ENCODE measurements around the gene SMIM35.

Gene SMIM35

DNA sequence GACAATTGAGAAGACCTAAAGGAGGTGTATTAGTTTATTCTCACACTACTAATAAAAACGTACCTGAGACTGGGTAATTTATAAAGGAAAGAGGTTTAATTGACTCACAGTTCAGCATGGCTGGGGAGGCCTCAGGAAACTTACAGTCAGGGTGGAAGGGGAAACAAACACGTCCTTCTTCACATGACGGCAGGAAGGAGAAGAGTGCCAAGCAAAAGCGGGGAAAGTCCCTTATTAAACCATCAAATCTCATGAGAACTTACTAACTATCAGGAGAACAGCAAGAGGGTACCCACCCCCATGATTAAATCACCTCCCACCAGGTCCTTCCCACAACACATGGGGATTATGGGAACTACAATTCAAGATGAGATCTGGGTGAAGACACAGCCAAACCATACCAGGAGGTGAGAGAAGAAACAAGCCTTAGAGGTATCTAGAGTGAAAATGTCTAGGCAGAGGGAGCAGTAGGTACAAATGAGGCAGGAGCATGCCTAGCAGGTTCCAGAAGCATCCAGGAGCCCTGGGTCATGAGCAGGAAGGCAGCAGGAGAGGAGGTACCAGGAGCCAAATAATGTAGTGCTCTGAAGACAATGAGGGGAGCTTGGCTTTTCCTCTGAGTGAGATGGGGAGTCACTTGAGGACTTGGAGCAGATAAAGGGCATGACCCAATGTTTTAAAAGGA lies 69.0 kb downstream of the SMIM35 start:
- no peak for DNase-seq

DNA sequence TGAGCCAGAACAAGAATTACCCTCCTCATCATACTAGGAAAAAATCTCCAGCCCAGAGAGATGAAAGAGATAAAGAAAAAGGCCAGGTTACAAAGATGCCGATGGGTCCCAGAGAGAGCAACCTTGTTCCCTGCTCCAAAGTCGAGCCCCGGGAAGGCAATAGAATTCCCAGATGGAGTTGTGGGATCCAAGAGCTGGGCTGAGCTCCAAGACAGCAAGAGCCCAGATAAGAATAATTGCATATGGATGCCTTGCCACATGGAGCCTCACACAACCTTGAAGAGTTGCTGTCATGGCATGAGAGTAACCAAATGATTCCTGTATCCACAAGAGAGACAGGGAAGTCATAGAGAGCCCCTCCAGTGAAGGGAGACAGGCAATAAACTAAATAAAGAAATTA lies 69.7 kb downstream of the SMIM35 start:
- no peak for DNase-seq

DNA sequence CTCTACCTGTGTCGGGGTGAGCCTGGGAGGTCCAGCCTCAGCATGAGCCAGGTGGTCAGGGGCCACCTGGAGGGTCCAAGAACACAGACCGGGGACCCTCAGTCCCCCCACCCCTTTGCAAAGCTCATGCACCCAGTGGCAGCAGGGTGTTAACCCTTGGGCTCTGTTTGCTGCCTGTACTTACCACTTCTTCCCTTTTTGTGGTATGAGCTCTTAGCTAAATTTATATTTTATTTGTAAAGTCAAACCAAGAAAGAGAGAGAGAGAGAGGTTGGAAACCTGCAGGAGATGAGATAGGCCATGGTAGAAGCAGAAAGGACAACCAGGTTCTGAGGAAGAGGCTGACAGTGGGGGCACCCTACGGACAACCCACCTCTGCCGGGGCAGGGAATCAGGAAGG lies 70.7 kb downstream of the SMIM35 start:
- DNase-seq: no peak

DNA sequence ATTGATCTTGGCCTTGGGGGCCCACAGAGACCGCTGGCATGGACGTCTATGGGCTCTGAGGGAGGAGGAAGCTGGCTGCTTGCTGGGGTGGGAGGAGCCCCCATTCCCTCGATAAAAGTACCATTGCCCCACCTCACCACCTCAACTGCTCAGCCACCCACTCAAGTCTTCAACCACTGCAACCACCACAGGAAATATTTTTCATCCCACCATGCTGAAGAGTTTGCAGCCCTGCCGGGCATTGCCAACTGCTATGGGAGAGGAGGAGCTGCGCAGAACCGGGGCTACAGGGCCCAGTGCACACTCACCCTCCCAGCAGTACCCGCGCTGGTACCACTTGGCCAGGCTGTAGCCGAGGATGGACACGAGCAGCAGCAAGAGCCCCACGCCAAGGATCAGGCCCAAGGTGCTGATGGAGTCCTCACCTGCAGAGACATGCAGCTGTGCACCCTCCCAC lies 71.3 kb downstream of the SMIM35 start:
- DNase-seq: peak; percentile 21

DNA sequence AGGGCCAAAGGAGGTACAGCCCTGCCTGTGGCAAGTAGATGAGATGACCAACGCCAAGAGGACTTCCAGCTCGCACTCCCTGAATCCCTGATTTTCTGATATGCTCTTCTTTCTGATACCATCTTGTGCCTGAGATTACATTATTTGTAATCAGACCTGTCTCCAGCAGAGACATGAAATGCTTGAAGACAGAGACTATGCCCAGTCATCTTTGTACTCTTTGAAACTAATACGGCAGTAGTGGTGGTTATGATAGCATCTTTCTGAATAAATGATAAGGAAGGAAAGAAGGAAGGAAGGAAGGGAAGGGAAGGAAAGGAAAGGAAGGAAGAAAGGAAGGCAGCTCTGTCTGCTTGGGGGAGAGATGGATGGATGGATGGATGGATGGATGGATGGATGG lies 72.7 kb downstream of the SMIM35 start:
- DNase-seq: peak; percentile 22

- peak; percentile 77 for DNase-seq
Observed at GRCh38 chr11:118012083-118012669, 74.6 kb downstream of the SMIM35 start.

DNA sequence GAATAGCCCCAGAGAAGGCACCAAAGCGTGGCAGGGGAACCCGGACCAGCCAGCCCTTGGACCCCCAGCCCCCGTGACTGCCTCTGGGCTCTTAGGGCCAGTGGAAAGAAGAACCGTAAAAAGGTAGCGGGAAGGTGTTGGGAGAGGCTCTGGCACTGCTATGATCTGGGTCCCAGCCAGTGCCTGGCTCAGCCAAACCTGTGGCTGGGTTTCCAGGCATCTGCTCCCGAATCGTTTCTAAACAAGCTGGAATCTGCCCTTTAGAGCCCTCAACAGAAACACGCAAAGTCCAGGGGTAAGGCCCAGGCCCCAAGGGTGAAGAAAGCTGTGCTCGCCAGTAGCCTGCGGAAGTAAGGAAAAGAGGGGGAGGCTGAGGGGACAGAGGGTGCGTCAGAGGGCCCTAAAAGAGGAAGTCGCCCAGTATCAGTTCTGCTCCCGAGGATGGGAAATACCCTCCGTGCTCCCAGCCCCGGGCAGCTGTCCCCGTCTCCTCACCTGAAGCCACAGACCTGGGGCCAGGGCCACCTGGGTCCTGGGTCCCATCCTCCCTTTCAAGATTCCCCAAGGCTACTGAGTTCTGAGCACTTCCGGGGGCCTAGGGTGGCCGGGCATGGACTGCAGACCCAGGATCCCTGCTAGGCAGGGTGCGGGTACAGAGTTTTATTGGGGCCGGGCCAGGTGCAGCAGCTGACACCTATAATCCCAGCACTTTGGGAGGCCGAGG lies 75.9 kb downstream of the SMIM35 start:
- peak; percentile 35 for DNase-seq

DNA sequence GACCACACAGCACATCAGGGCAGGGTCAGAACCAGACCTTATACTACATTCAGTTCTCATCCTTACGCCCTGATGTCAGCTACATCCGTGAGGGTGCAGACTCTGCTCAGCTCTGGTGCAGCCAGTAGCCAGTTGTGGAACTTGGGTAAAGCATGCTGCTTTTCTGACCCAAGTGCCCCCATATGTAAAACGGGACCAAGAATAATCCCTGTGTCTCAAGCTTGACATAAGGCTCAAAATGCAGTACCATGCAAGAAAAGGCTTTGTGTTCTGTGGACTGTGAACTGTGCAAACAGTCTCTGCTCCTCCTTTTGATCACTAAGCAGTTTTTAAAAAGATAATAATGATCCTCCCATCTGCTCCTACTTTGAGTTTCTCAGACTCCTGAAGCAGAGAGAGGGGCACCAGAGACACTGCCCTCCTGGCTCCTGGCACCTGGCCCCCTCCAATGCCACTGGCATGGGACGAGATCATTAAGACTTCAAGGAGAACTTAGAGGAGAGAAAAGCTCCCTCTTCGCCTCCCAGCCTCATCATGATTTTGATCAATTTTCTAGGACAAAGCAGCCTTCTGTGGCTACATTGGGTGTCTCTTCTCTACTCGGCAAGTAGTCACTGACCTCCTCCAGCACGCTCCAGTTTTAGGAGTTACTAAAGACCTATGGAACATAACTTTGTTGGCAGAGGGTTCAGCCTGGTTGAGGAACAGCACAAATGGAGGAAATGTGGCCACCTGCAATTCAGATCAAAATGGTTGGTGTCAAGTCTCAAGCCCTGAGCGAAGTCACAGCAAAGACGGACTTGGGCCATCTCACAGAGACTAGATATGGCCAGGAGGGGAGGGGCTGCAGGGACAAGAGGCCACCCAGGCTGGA lies 76.7 kb downstream of the SMIM35 start:
- DNase-seq: peak; percentile 31

- peak; percentile 10 for DNase-seq
Observed at GRCh38 chr11:118008271-118008911, 78.4 kb downstream of the SMIM35 start.

DNA sequence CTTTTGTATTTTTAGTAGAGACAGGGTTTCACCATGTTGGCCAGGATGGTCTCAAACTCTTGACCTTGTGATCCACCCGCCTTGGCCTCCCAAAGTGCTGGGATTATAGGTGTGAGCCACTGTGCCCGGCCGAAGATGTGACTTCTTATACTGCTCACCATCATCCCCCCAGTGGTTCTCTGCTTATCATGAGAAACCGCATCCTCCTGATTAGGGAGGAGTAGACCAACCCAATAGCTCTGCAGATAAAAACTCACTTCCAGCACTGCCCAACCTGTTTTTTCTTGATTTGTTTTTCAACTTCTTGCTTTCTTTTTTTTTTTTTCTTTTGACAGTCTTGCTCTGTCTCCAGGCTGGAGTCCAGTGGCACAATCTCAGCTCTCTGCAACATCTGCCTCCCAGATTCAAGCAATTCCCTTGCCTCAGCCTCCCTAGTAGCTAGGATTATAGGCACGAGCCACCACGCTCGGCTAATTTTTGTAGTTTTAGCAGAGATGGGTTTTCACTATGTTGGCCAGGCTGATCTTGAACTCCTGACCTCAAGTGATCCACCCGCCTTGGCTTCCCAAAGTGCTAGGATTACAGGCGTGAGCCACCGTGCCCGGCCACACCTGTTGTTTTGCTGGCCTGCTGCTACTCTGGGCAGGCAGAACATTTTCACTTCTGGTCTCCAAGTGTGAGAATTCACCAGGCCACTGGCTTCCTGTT lies 79.0 kb downstream of the SMIM35 start:
- peak; percentile 9 for DNase-seq

GRCh38 chr11:118007040-118007439 lies 79.7 kb downstream of the SMIM35 start:
- DNase-seq: peak; percentile 24

- no peak for DNase-seq
Observed at GRCh38 chr11:118006153-118006534, 80.6 kb downstream of the SMIM35 start.

DNA sequence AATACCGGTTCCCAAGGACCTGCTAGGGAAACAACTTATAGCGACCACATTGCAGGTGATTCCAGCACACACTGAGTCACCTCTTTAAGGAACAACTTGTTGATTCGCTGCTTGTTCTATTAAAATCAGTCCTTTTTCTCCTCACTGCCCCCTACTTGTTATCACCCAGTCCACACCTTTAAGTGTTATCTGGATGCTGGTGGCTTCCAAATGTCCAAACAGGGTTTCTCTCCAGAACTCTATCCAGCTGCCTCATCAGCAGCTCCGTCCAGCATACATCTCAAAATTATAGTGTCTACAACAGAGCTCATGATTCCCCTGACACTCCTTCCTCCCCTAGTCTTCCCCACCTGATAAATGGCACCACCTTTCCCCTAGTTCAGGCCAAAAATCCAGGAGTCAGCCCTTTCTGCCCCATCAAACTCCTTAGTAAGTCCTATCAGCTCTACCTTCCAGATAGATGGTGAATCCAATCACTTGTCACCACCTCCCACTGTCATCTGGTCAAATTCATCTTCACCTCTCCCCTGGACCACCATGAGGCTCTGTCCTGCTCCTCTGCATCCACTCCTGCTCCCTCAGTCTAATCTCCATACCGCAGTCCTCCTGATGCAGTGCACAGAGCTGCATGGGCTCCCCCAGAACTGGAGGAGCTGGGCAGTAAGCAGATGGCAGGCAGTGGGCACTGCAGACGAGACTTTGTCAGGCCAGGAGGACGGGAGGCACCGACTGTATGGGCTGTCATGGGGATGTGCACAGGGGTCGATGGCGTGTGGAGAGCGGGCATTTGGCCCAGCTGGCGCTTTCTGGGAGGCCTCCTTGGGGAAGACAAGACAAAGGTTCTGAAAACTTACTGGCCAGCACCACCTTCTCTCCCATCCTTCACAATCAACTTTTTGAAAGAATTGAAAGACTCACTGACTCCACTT lies 81.3 kb downstream of the SMIM35 start:
- peak; percentile 47 for DNase-seq

DNA sequence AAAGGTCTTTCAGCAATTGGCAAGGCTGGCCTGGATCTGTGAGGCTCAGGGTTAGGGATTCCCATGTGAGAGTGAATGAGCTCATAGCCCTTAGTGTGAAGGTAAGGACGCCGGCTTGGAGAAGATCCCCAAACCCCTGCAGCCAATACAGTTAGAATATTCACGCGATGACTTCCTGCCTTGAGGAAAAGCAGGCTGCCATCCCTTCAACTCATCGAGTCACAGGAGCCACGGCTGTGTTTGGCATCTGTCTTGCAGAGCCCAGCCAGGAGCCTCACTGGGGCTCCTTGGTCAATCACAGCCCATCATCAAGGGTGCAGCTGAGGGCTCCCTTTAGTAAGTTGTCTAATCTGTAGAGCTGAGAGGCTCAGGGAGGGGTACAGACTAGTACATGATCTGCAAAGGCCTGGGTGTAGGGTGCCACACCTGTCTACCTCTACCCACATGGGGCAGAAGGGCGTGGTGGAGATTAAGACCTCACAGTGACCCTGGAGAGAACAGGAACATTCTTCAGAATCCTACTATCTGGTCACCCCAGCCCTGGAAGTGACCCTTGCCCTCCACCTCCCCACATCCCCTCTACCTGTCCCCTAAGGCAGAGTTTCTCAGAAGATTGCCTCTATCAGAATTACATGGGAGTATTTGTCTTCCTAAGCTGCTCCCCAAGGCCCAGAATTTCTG lies 82.1 kb downstream of the SMIM35 start:
- DNase-seq: peak; percentile 36

GRCh38 chr11:118003456-118003855 lies 83.3 kb downstream of the SMIM35 start:
- peak; percentile 4 for DNase-seq

DNA sequence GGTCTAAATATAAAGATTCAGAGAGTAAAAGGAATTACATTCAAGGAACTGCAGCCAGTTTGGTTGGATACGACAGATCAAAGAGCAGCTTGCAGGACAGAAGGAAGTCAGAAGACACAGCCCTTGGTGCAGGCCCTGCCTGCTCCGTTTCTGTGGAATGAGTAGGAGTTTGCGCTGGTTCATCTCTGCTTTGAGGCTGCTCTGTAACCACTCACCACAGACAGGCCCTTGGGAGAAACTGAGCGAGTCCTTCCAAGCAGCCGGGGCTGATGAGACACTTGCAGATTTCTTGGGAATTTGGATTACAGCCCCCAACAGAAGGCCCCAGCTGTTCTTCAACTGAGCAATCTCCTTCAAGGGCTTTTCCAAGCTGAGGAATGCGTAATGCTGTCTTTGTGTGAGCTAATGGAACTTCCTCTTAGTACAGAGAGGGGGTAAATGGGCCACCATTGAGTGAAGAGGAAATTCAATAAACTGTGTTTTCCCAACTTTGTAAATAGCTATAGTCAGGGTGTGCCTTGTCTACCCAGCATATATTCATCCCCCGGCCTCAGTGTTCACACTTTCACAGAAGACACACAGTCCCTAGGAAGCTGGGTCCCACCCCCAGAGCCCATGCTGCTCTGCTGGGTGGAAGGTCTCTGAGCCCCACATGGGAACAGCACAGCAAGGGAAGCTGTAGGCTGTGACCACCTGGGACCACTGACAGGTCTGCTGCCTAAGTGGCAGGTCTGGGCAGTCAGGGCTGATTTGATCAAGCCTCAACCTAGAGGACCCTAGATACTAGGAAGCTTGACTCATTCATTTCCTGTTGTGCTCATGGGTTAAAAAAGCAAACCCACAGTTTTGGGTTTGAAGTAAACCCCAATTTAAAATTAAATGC lies 84.0 kb downstream of the SMIM35 start:
- DNase-seq: peak; percentile 75

DNA sequence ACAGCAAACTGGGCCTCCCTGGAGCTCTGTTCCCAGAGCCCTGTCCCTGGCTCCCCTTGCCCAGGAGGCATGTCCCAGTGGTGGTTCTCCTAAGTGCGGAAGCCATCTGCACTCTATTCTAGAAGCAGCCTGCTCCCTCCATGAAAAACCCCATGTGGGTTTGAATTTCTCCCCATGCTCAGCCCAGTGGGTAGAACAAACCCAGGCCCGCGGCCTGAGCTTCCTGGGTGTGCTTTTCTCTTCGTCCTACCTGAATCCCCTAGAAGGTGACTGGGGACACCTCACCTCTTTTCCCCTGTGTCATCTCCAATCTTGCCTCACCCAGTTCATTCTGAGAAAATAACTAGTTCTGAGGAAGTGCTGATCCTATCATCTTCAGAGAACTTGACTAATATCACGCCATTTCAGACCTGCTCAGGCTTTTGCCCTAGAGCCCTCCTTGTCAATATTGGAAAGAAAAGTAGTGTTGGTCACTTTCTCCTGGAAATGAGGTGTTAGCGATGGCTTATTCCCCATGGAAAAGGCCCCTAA lies 84.7 kb downstream of the SMIM35 start:
- peak; percentile 34 for DNase-seq

- DNase-seq: peak; percentile 20
Observed at GRCh38 chr11:118001494-118001971, 85.2 kb downstream of the SMIM35 start.

DNA sequence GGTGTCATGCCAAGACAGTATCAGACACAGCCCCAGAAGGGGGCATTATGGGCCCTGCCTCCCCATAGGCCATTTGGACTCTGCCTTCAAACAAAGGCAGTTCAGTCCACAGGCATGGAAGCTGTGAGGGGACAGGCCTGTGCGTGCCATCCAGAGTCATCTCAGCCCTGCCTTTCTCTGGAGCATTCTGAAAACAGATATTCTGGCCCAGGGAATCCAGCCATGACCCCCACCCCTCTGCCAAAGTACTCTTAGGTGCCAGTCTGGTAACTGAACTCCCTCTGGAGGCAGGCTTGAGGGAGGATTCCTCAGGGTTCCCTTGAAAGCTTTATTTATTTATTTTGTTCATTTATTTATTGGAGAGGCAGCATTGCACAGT lies 85.9 kb downstream of the SMIM35 start:
- DNase-seq: peak; percentile 27

Data from islet precursor cell (in vitro differentiated cells).